Muscle of arm (tissue), 12 donors: ENCODE data around the gene CD274. TPM values are rescaled to one million over a fixed set of nuclear protein-coding genes. Genes with fewer than 3 reads are reported as not detected.
"Not testable (repeated sequence)": the region's sequence is repeated elsewhere in the genome, so short reads cannot be mapped to it uniquely, and the experiment has no call there.

Experiments used
- DNase-seq: peaks from one replicate; pipeline ENCODE4 v3.0.0-alpha.2; 2013
- polyA plus RNA-seq, 12 donors: library from polyadenylated mRNA; unstranded; fragments of 120-200 nt; gene quantifications; one replicate each; pipeline ENCODE4 v1.2.1, GENCODE V29; 2013; ENCODE audit not compliant: insufficient read length in 12 of 12

CD274 gene
- polyA plus RNA-seq, 12 donors = 0.41 to 1.7 (median 1.2) TPM; not detected in 2

DNA sequence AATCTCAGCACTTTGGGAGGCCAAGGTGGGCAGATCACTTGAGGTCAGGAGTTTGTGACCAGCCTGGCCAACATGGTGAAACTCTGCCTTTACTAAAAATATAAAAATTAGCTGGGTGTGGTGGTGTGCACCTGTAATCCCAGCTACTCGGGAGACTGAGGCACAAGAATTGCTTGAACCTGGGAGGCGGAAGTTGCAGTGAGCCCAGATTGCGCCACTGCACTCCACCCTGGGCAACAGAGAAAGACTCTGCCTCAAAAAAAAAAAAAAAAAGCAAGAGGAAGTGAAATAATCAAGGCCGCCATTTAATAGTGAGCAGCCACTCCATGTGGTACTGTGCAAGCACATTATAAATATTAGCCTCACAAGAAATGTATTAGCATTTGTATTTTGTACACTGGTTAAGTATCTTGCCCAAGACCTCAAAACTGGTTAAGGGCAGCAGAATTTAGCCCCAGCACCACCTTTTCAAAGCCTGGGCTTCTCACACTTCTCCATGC, 14.5 kb downstream of the CD274 start:
- DNase-seq = not testable (repeated sequence)

DNA sequence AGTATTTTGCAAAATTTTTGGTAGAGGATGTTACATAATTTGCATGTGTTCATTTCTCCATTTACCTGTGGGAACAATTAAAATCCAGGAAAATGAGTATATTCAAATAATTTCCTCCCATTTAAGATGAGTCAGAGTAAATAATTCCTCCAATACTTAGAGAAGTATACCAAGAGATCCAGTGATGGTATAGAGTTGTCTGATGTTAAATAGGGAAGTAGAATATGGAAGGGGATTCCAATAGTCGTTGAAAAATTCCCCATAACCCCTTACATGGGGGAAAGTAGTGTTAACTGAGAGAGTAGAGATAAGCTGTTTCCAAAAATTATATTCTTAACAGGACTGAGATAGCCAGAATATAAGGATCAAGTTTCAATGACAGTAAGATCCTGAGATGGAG, 15.7 kb downstream of the CD274 start:
- DNase-seq = no peak

DNA sequence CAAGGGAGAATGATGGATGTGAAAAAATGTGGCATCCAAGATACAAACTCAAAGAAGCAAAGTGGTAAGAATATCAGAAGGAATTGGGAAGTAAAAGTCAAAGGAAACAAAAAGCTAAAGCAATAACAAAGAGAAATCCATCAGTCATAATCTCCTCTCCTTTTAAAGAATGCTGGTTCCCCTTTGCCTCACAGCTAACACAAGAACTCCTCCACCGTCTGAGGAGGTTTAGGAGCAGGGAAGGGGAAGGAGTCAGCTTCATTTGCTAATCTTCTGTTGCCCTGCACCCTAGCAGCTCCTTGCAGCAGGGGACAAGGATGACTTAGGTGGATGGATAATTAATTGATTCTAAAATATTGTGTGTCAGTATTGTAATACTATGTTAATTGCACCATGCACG, 16.4 kb downstream of the CD274 start:
- no peak for DNase-seq

DNA sequence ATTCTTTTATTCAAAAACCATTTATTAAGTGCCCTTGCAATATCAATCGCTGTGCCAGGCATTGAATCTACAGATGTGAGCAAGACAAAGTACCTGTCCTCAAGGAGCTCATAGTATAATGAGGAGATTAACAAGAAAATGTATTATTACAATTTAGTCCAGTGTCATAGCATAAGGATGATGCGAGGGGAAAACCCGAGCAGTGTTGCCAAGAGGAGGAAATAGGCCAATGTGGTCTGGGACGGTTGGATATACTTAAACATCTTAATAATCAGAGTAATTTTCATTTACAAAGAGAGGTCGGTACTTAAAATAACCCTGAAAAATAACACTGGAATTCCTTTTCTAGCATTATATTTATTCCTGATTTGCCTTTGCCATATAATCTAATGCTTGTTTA, 18.5 kb downstream of the CD274 start:
- no peak for DNase-seq

DNA sequence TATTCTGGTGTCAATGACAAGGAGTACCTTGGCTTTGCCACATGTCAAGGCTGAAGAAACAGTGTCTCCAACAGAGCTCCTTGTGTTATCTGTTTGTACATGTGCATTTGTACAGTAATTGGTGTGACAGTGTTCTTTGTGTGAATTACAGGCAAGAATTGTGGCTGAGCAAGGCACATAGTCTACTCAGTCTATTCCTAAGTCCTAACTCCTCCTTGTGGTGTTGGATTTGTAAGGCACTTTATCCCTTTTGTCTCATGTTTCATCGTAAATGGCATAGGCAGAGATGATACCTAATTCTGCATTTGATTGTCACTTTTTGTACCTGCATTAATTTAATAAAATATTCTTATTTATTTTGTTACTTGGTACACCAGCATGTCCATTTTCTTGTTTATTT, 19.8 kb downstream of the CD274 start:
- DNase-seq = no peak

DNA sequence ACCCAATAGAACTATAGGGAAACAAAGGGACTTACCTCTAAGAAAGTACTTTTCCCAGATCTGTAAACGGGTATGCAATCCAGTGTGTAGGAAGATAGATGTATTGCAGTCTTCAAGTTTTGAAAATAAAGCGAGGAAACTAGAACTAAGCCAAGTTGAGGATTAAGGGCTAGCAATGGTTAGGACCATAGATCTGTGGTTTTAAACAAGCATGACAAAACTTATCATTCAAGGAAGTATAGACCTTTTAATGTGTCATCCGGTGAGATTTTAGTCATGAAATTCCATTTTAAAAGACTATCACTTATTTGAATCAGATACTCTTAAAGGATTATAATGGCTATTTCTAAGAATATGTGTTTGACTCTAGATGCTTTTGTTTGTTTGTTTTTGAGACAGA, 20.5 kb downstream of the CD274 start:
- no peak for DNase-seq

DNA sequence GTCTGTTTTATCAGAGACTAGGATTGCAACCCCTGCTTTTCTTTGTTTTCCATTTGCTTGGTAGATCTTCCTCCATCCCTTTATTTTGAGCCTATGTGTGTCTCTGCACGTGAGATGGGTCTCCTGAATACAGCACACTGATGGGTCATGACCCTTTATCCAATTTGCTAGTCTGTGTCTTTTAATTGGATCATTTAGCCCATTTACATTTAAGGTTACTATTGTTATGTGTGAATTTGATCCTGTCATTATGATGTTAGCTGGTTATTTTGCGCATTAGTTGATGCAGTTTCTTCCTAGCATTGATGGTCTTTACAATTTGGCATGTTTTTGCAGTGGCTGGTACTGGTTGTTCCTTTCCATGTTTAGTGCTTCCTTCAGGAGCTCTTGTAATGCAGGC, 25.3 kb downstream of the CD274 start:
- not testable (repeated sequence) for DNase-seq

DNA sequence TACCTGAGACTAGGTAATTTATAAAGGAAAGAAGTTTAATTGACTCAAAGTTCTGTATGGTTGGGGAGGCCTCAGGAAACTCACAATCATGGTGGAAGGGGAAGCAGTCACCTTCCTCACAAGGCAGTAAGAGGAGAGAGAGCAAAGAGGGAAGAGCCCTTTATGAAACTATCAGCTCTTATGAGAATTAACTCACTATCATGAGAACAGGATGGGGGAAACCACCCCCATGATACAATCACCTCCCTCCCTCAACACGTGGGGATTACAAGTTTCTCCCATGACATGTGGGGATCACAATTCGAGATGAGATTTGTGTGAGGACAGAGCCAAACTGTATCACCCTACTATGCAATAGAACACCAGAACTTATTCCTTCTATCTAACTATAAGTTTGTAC, 27.9 kb downstream of the CD274 start:
- no peak for DNase-seq

DNA sequence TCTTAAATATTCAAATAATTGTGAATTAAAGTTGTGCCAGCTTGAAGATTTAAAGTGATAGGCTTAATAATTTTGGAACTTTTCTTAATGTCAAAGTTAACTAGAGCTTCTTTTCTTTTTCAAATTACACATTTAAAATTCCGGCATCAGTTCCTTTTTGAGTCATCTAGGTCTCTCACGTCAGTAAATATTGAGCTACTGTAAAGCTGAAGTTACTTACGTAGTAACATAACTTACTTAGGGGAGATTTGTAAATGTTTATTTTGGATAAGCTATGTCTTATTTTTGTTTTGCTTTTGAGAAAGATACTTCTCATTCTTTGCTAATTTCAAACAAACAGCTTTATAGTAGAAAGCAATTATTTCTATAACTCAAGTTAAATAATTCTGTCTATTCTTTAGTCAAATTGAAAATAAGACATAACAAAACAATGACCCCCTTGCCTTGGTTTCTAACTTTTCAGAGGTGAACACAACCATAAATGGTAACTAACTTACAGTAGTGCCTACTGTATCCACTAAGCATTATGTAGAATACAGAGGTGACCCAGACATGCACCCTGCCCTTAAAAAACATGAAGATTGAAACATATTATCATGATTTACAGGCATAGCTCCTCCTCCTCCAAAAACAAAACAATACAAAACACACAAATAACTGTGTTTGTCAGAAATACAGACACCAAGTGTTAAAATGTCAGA, 29.8 kb downstream of the CD274 start:
- DNase-seq = no peak

DNA sequence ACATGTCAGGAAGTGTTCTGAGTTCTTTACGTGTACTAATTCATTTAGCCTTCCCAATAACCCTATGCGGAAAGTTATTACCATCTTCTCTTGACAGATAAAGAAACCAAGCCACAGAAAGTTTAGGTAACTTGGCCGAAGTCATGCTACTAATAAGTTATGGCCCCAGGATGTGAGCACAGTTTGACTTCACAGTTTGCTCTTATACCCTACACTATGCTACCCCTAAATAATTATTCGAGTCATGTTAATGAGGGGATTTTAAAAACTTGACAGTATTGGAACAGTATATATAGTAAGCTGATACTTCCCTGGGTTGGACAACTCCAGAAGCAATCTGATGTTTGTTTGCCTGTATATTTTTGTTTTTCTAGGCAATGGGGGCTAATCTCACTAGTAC, 30.6 kb downstream of the CD274 start:
- DNase-seq = no peak

DNA sequence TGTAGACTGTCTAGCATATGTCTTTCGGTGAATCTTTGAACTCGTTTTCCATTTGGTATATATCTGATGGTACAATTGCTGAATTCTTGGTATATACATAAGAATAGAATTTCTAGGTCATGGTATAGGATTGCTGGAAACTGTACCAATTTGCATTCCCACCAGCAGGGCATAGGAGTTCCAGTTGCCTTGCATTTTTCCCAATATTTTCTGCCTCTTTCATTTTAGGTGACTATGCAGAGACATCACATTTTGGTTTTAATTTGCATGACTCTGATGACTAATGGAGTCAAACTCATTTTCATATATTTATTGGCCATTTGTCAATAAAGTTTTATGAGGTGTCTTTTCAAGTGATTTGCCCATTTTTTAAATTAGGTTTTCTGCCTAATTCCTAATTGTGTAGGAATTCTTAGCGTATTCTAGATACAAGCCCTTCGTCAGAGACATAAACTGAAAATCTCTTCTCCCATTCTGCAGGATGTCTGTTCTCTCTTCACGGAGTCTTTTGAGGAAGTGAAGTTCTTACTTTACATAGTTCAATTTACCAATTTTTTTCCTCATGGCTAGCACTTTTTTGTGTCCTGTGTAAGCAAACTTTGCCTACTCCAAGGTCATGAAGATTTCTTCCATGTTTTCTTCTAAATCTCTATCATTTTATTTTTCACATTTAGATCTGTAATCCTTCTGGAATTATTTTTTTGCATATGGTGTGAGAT, 31.1 kb downstream of the CD274 start:
- no peak for DNase-seq

DNA sequence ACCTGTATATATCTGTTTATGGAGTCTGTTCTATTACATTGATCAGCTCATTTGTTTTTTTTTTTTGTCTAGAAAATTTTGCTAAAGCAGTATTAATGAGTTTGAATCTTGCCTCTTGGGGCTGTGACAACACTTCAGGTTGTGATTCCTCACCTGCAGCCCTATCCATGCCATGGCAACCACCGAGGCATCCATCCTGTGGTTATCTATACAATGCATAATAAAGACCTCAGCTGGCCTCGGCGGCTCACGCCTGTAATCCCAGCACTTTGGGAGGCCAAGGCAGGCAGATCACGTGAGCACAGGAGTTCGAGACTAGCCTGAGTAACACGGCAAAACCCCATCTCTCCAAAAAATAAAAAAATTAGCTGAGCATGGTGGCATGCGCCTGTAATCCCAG, 31.9 kb downstream of the CD274 start:
- DNase-seq = no peak

DNA sequence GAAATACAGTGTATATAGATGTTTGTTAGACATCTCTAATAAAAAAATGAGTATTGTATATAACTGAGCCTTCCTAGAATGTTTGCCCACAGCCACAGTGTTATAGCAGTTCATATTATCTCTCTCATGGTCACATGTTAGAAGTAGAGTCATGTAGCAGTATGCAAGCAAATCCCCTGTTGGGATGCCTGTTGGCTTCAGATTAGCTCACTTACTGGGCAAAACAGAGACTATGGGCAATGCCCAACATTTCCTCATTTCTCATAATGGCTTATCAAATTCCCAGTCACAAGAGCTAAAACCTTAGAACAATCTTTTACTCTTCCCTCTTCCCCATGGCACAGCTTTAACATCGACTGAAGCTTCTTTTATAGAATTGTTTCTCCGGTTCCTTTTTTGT, 33.0 kb downstream of the CD274 start:
- DNase-seq = no peak

DNA sequence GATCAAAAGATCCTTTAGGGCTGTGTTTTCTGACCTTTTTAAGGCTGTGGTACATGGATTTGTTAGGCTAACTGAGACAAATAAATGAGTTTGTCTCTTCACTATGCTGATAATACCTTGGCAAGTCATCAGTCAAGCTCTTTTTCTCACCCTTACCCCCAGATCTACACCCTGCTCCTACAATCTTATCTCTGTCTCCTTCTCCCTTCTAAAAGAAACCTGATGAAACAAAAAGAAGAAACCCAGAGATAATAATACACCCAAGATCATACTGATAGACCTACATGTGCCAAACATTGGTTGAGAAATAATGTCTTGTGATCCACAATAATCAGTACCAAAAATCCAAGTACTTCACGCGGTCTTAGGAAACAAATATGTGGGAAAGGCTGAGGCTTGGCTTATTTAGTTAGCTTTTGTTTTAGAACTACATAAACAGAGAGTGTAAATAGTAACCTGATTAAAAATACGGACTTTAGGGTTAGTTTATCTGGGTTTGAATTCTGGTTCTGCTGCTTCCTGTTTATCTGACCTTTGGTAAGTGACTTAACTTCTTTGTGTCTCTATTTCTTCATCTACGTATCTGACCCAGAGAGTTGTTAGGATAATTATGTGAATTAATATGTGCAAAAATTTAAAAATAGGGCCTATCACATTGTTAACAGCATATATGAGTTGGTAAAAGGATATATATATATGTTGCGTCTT, 35.2 kb downstream of the CD274 start:
- no peak for DNase-seq

DNA sequence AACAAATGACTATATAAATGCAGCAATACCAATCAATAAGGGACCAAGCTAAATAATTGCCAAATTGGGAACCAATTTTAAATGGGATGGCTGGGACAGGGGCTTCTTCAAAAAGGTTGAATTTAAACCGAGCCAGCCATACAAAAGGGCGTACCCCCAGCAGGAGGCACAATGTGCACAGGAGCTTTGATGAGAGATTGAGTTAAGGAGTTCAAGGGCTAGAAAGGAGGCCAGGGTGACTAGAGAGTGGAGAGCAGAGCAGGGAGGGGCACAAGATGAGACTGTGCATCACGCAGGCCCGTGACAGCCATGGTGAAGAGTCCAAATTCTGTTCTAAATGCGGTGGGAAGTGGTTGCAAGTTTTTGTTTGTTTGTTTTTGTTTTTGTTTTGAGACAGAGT, 36.6 kb downstream of the CD274 start:
- DNase-seq = no peak

DNA sequence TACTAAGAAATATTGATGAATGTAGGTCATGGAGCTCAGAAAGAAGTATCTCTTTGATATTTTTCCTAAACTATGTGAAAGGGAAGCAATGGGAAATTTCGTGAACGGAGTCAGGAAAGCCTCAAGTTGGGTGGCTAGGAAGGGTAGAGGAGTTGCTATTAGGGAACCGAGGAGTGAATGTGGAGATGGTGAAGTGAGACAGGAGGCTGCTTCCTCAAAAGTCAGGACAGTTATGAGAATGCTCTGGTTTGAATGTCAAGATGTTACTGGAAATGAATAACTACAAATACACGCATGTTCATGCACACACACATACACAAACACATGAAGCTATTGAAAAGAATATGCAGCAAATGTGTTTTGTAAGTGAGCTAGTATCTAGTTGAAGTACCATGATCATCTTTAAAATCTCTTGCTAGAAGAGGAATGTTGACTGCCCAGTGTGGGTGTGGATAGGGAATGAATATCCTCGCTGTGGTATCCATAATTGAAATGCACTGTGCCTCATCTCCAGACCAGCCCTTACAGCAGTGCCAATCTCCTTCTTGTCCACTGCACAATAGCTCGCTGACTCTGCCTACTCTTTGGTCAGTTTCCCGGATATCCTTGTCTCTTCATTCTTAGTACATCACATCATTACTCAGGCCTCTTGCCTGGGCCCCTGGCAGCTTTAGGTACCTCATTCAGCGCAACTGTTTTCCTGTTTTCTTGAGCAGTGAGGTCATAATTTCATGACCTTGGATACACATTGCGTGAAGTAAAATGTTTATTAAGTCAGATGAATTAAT, 38.1 kb downstream of the CD274 start:
- DNase-seq = no peak

DNA sequence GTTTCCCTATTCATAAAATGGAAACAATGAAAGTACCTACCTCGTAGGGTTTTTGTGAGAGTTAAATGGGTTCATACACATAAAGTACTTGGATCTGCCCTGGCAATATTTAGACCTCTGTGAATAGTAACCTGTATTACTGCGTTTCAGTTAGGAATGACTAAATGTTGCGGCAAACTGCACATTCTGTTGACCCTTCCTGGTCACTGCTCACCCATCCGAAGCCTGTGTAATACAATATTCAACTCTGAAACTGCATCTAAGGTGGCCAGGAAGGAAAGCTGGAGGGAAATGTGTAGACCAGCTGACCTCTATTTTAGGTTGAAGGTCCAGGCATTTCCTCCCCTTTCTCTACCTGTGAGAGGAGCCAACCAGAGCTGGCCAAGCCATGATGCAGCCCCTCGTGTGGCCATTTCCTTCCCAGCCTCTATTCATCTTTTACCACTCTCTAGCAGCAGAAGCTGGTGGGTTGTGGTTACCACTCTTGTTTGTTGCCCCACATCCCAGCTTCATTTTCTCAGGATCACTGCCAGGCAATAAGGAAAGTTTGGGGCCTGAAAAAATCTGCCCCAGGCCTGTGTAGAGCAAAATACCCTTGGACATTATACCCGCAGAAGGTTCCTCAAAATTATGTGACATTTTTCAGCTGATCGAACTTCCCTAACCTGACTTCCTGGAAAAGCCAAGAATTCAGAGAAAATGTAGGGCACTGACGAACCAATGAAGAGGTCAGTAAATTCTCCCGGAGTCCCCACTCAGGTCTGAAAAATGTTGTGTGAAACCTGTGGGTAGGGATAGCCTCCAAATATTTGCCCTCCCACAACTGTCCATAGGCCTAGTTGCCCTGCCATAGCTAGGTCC, 39.5 kb downstream of the CD274 start:
- DNase-seq = no peak

DNA sequence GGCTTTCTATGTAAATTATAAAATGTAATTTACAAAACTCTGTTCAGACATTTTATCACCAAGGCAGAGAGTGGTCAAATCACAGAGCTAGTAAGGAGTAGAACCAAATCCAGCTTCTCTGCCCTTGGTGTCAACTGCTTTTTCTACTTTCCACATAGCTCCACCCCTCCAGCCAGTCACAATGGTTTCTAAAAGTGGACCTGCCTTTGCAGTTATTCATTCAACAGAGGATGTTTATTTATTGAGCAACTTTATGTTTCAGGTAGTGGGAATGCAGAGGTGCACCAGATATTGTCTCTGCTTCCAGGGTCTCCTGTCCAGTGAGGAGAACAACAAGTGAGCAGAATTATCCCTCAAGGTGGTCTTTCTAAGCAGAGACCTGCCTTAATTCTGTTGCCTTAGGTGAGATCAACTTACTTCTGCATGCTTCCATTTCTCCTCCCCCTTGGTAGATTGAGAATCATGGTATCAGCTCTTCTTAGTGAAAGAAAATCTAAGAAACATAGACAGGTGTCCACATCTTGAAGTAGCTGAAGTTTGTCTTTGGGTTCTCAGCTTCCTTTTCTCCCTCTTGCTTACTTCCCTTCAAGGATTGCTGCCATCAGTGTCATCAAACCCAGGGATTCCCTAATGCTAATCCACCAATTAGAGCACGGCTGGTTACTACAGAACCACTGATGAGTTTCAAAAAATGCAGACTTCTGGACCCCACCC, 42.8 kb downstream of the CD274 start:
- no peak for DNase-seq

DNA sequence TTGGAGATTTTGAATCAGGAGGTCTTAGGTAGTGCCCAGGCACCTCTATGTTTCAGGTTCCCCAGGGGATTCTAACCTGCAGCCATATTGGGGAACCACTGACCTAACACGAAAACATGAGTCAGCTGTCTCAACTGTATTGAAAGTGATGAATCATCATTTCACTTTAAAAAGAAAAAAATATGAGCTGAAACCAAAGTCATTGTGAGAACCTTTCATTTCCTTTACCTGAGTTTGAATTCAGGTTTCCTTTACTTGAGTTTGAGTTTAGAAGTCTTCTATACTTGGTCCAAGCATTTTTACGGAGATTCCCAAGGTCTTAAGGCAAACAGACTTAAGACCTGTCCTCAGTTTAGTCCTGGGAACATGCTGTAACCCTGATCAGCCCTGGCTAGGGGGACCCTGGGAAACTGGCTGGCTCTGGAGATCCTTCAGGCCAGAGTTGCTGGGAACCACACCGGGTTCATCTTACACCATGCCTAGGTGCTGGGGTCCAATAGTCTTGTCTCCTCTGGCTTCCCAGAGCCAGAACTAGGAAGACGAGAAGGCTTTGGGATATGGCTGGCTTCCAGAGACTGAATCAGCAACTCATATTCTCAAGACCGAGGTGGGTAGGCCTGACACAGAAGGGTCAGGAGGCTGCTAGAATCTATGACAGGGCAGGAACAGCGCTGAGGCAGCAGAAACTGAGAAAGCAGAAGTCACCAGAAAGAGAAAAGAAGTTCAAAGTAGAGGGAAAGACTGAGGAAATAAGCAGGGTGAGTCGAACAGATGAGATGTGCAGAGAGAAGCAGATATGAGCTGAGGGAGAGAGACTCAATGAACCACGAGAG, 43.6 kb downstream of the CD274 start:
- no peak for DNase-seq
